NOMO-1 treated with dmso at 0.1 percent for 144 hours (cell line): ENCODE measurements around the gene PLA2G4A.

Experiments used
- DNase-seq: peaks from one replicate; lab custom pipeline; 2025; ENCODE audit not compliant: unreplicated experiment; lab: John Stamatoyannopoulos, UW

The PLA2G4A gene

DNA sequence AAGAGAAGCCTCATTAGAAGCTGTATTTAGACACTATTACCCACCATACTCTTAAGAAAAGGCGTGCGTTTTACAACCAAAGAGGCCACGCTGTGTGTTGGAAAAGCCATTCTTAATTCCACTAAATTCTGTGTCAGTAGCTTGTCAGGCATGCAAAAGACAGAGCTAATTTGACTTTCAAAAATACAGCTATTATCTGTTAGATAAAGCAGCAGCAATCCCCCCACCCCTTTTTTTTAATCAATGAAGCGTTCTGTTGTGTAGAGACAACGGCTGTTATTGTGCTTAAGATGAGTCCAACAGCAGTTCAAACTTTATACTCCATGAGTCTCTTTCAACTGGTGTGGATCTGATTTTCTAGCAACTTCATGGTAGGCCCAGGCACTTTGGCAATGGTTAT lies 43.5 kb downstream of the PLA2G4A start:
- no peak for DNase-seq

GRCh38 chr1:186873687-186874086 lies 44.9 kb downstream of the PLA2G4A start:
- no peak for DNase-seq

GRCh38 chr1:186875896-186876835 lies 47.4 kb downstream of the PLA2G4A start:
- DNase-seq = no peak

DNA sequence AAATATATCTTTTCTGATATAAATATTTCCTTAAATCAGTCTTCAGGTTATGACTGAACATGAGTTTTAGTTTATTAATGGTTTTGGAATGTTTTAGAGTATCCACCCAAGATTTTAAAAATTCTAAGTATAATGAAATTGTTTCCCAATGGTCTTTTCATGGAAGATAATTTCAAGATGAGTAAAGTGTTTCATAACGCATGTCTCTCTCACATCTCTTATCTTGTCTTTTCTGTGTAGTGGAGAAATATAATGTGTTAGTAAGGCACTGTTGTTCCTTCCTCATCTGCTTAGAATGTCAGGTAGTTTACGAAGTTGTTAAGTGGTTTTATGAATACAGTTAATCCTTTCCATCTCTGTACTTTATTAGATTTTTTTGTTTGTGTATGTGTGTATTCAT lies 49.6 kb downstream of the PLA2G4A start:
- no peak for DNase-seq

GRCh38 chr1:186880982-186881381 lies 52.2 kb downstream of the PLA2G4A start:
- no peak for DNase-seq

DNA sequence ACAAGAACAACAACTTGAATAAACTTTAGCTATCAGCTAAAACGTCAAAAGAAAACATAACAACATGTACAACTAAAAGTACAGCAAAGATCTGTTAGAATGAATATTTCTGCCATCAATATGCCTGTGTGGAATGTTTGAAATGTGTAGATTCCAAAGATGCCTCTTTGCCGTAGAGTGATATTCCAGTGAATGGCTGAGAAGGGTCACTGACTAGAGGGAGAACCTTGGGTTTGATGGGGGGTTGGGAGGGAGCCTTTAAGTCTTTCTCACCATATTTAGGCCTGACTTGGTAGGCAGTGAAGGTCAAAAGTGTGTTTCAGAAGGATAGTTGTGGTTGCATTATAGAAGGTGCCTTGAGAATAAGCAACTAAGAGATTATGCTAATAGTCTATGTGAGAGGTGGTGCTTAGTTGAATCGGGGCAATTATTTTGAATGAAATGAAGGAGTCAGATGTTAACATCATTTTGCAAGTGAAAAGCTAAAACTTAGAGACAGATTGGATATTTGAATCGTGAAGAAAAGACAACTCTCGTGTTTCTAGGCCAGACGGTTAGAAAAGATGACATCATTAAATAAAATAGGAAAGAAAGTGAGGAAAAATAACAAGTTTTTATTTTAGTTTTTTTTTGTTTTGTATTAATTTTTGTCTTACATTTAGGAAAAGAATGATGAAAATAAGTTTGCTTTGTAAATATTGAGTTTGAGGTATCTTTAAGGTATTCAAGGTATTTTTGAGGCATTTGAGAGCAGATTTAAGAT lies 53.8 kb downstream of the PLA2G4A start:
- DNase-seq = no peak

GRCh38 chr1:186884251-186884650 lies 55.5 kb downstream of the PLA2G4A start:
- DNase-seq = no peak

DNA sequence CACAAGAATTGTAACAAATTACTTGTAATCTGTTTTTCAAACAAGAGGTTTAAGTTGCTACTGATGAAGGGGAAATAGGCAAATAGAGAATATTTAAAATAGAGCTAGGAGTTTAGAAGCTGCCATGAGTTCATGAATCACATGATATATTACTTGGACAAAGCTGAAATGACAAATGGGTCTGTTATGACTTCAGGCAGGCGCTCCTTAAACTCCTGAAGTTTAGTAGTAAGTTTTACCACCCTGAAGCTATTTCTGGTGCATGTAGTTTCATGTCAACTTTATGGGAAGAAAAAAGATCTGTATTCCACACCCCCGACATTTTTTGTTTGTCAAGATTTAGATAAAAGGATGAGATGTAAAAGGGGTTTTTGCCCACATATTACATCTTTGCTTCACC lies 58.5 kb downstream of the PLA2G4A start:
- no peak for DNase-seq

GRCh38 chr1:186888367-186888766 lies 59.6 kb downstream of the PLA2G4A start:
- DNase-seq = no peak

DNA sequence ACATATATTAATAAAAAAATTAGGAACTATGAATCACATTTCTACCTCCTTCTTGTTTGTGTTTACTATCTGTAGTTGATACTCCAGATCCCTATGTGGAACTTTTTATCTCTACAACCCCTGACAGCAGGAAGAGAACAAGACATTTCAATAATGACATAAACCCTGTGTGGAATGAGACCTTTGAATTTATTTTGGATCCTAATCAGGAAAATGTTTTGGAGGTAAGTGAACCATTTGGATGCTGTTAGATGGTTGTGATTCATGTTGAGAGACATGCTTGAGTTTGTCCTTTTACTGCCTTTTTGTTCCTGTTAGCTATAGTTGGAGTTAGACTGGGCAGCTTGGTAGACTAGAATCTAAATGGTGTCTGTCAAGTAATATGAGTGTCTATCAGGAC lies 64.2 kb downstream of the PLA2G4A start:
- DNase-seq = no peak

GRCh38 chr1:186894415-186894814 lies 65.7 kb downstream of the PLA2G4A start:
- DNase-seq = no peak

DNA sequence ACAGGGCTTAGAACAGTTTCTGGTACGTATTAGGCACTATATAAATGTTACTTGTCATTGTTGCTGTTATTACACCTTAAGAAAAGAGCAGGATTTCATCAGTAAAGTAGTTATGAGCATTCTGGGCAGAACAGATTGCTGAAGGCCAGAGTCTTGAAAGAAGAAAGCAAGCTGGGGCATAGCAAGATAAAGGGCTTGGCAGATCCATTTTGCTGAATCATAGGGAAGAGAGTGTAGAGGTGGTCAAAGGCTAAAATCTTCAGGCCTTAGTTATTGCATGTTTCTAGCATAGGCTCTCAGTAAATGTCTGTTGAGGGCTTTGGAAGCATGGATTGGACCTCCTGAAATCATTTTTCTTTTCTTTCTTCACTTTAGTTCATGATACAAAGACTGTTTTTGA lies 67.5 kb downstream of the PLA2G4A start:
- DNase-seq = no peak

DNA sequence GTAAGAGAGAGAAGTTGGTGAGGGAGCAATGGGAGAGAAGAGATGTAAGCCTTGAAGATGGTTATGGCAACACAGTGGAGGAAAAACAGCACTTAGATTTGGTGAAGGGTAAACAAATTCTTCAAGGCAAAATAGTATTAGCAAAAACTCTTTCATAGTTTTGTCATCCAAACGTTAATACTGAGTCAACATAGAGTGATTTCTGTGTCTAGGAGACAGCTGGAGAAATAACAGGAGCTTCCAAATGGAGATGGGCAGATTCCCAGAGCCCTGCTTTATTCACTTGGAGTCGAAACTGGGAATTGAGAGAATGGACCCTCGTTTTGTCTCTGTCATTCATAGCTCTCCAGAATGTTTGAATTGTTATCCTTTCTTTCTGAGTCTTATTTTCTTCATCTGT lies 68.3 kb downstream of the PLA2G4A start:
- no peak for DNase-seq

DNA sequence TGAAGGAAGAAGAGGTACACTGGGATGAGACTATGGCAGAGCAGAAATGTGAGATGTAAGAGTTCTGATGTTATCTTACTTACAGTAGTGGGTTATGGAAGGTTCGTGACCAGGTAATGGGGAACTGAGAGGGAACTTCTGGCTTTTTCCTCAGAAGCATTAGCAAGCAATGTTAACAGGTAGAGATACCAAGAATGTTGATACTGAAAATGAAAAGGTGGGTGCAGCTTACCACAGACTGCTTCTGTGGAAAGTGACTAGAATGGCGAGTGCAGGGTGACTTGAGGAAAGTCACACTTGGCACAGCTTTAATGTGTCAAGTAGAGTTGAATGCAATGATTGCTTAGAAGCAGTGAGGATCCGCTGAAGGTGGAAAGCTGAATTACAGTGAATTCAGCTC lies 70.8 kb downstream of the PLA2G4A start:
- no peak for DNase-seq

- DNase-seq = no peak
These were observed 71.2 kb downstream of the PLA2G4A start for GRCh38 chr1:186899977-186900376.

- no peak for DNase-seq
These were observed 71.9 kb downstream of the PLA2G4A start for GRCh38 chr1:186900539-186901237.

- no peak for DNase-seq
These were observed 72.9 kb downstream of the PLA2G4A start for GRCh38 chr1:186901631-186902030.

GRCh38 chr1:186903374-186904136 lies 74.8 kb downstream of the PLA2G4A start:
- DNase-seq = no peak

DNA sequence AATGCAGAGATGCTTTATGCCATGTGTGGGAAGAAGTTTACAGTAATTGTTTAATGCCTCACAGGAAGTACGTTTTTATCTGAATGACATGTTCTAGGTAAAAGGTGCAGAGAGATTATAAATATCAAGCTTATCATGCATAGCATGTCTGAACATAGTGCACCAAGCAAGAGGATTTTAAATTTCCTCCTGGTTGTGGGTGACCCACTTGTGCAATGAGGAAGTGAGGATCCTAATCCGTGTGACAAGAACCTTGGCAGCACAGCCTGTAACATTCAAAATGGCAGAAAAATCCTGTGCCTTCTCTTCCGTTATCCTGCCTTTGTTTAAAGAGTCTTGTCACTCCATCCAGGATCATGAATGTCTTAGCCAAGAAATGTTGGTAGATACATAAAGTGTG lies 75.6 kb downstream of the PLA2G4A start:
- DNase-seq = peak; percentile 22

GRCh38 chr1:186905561-186905960 lies 76.8 kb downstream of the PLA2G4A start:
- DNase-seq = no peak

DNA sequence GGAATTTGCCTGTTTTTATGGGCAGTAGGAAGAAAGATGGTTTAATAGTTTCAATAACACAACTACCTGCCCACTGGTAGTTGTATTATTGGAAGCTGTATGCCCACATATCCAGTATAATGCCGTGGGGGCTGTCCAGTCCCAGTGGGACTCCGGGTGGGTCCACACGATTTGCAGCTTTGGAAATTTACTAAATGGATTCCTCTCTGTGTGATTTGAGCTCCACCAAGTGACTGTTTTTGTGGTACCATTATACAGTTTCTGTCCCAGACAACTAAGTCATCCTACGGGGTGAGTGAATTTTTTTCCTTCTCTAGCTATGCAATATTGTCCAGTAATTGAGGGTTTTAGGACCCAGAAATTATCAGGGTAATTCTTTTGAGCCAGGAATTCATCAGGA lies 86.8 kb downstream of the PLA2G4A start:
- no peak for DNase-seq
